Stimulated activated CD8-positive, alpha-beta memory T cell treated with anti-CD3 and anti-CD28 coated beads, Interleukin-12 subunit alpha, Interleukin-12 subunit beta, amount 100 ng/mL, for 1 hour (primary cell): ENCODE measurements around the gene LPO.
A peak's percentile ranks its signal among the peaks of the same experiment; 100 is the strongest.

Experiments
- DNase-seq: peaks from one replicate; pipeline ENCODE4 v3.0.0-alpha.2; 2020; ENCODE audit warnings: low read depth

The LPO gene

DNA sequence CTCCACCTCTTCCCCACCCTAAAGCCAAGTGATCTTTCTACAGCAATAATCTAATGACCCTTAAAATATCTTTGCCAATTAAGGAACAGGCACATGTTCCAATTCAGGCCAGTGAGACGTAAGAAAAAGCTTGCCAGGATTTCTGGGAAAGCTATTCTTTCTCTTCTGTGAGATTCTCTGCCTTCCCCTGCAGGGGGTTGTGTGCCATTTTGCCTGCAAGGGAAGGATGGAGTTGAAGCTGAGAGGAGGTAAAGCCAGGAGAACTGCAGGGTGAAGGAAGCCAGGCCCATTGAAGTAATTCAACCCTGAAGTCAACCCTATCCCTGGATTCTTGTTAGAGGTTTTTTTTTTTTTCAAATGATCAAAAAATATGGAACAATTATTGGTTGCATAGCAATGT lies 9.0 kb upstream of the LPO start:
- DNase-seq, result no peak

- DNase-seq, result no peak
These were observed 8.5 kb upstream of the LPO start for GRCh38 chr17:58229881-58230280.

DNA sequence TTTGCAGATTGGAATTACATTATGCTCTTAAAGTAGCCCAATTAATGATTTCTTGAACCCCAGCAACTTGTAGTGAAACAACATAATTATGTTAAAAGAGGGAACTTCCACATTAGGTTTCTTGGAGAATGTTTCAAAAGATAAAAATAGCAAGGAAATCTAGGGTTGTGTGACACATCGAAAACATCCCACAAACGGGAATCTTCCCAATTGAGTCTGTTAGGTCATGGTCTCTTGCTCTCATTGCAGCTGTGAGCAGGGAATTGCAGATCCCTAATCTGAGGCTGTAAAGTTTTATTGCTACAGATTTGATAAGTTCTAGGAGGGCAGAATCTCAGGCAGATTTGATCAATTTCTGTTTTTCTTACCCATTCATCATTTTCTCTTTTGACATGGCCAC lies 6.7 kb upstream of the LPO start:
- no peak for DNase-seq

- DNase-seq, result no peak
These were observed 5.7 kb upstream of the LPO start for GRCh38 chr17:58232707-58233156.

- no peak for DNase-seq
These were observed 4.8 kb upstream of the LPO start for GRCh38 chr17:58233543-58233942.

DNA sequence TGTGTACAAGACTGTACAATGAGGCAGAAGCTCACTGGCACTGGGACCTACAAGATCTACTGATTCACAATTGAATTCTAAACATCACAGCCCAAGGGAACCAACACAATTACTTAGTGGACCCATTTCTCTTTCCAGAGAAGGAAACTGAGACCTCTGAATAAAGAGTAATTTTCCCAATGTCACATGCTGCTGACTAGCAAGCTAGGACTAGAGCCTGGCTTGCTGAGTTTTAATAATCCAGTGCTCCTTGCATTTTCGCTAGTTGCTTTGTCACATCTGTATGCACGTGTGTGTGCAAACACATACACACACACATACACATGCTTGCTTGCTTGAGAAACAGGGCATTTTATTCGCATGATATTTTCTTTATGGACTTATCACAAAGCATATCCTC lies 3.9 kb upstream of the LPO start:
- no peak for DNase-seq

GRCh38 chr17:58235821-58236220 lies 2.6 kb upstream of the LPO start:
- no peak for DNase-seq

- no peak for DNase-seq
These were observed 2.0 kb upstream of the LPO start for GRCh38 chr17:58236394-58236793.

GRCh38 chr17:58239987-58240386 lies 1.6 kb downstream of the LPO start:
- no peak for DNase-seq

DNA sequence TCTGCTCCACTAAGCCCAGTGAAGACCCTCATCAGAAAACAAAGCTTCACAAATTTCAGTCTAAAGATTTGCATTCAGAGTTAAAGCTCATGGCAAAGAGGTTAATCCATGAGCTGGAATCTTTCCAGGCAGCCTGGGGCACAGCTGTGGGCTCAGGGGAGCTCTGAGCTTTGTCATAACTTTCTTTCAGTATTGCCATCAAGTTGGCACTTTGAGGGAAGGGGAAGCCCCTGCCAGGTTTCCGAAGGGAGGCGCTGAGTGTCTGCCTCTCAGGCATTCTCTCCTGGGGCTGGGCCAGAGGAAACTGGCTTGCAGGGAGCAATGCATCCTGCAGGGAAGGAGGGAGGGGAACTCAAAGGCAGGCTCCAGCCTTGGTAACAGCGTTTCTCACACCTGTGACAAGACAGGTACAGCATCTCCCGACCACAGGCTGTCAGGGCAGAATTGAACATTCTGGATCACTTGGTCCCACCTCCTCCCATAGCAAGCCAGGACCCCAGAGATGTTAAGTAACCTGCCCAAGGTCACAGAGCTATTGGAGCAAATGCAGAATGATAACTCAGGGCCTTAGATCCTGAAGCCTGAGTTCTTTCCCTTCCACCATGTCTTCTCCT lies 3.9 kb downstream of the LPO start:
- DNase-seq, result no peak

DNA sequence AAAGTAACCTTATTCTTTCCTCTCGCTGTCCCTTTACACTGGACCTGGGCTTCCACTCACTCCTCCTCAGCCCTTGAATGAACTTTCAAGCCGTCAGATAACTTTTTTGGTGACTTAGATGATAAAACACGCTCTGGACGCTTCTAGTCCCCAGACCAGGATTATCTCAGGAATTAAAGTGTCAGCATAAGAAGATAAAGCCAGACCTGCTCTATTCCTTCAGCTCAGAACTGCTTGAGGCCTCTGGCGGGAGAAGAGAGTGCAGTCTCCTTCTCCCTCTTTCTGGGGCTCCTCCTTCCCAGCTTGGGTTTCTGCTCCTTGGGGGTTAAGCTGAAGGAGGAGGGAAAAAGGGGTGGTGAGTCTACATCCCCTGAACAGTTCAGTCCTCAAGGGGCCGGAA lies 6.6 kb downstream of the LPO start:
- DNase-seq, result no peak

- no peak for DNase-seq
These were observed 7.2 kb downstream of the LPO start for GRCh38 chr17:58245428-58246103.

DNA sequence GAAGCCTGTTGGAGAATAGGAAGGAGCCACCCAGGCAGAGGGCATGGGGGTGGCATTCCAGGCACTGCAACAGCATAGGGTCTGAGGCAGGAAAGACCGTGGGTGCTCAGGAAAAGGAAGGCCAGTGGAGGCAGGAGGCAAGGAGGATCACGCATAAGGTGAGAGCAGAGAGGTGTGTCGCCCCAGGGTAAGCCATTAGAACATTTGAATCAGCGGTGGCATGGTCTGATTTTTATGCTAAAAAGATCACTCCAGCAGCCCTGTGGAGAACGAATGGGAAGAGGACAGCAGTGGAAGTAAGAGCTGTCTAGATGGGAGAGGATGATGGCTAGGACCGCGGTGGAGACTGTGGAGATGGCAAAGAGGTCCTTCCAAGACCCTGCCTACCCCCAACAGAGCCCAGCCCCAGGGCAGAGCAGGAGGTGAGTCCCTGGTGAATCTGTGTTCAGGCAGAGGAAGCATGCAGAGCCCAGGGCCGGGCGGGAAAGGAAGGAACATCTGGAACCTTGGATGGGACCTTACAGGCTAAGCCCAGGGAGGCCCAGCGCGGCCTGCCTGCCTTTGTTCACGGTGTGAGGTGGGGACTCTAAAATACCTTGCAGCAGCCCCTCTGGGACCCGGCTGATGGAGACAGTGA lies 7.8 kb downstream of the LPO start:
- no peak for DNase-seq

DNA sequence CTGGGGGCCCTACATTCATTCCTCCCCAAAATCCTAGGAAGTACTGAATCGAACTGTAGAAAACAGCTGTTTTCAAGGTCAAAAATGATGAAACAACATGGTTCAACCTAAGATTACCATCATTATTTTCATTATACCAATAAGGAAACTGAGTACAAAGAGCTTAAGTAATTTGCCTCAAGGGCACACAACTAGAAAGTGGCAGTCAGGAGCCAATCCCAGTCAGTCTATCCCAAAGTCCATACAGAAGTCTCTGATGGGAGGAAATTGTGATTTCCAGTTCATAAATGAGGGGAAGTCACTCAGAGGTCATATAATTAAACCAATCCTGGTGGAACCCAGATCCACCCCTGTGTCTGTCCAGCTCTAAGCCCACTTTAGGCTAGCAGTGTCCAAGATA lies 8.4 kb downstream of the LPO start:
- DNase-seq, result no peak

DNA sequence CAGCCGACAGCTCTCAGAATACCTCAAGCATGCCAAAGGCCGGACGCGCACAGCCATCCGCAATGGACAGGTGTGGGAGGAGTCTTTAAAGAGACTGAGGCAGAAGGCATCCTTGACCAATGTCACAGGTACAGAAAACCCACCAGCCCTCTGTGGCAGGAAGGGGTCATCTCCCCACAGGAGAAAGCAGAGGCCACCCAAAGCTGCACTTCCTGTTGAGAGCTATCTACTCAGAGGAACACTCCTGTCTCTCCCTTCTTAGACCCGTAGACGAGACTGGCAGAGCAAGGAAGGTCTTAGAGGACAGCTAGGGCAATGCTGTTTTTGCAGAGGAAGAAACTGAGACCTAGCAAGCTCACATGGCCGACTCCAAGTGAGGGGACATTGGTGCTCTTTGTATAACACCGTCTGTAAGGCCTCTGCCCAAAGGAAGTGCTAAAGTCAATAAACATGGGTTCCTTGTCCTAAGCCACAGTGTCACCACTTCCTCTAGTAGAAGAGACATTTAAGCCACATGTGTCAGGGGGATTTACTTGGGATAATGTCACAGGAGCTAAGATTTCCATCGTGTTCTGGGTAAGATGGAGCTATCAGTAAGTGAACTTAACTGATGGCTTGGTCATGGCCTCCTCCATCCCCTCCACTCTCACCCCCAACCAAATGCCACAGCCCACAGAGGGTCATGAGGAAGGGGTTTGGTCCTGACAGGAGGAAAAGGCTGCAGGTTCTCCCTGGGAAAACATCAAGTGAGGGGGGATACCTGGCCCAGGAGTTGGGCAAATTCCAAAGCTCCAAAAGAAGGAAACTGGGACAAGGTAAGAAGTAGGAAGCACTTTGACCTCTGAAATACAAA lies 9.4 kb downstream of the LPO start:
- no peak for DNase-seq

- DNase-seq, result no peak
These were observed 10.5 kb downstream of the LPO start for GRCh38 chr17:58248955-58249269.

- DNase-seq, result peak; percentile 49
These were observed 11.1 kb downstream of the LPO start for GRCh38 chr17:58249270-58250133.

DNA sequence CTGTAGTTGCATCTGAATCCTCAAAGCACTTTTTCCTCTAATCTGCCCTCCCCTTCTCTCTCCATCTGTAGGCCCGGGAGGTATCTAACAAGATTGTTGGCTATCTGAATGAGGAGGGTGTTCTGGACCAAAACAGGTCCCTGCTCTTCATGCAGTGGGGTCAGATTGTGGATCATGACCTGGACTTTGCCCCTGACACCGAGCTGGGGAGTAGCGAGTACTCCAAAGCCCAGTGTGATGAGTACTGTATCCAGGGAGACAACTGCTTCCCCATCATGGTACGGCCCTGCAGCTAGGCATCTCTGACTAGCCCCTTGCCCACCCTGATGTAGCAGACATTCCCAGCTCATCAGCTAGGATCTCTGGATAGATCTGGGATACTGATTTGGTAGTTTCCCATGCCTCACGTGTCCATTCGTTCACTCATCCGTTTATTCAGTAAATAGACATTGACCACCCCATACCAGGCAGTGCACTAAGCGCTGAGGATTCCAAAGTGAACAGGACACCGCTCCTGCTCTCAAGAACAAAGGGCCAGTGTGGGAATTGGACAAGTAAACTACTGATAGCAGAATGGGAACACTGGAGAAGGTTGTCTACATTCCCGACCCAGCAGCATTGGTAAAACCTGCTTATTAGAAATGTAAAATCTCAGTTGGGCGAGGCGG lies 12.1 kb downstream of the LPO start:
- no peak for DNase-seq

DNA sequence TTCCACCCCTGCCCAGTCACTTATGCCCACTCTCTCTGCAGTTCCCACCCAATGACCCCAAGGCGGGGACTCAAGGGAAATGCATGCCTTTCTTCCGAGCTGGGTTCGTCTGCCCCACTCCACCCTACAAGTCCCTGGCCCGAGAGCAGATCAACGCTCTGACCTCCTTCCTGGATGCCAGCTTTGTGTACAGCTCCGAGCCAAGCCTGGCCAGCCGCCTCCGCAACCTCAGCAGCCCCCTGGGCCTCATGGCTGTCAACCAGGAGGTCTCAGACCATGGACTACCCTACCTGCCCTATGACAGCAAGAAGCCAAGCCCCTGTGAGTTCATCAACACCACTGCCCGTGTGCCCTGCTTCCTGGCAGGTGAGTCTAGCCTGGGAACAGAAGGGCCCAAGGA lies 13.8 kb downstream of the LPO start:
- no peak for DNase-seq

DNA sequence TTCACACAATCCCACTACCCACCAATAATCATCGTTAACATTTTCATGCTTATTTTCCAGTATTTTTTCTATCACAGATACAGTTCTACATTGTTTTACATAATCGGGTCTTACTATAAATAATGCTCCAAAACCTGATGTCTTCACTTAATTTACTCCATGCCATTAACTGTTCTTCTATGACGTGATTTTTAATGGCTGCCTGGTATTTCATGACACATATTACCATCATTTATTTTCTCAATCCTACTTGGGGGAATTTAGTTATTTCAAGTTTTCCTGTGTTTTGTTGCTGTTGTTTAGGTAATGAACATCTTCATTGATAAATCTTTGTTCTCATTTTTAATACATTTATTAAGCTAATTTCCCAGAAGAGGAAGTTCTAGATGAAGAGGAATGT lies 14.7 kb downstream of the LPO start:
- DNase-seq, result no peak

GRCh38 chr17:58254803-58255202 lies 16.4 kb downstream of the LPO start:
- DNase-seq, result no peak
